Large intestine (tissue), 3 donors: ENCODE measurements around the gene TOLLIP. TPM values are rescaled to one million over a fixed set of nuclear protein-coding genes. Genes with fewer than 3 reads are reported as not detected.

Experiments used
- DNase-seq, 2 donors: peaks; one replicate each; pipeline versions ENCODE4 v3.0.0 to v3.0.0-alpha.2; 2013
- H3K27ac ChIP-seq: one replicate; pipeline ENCODE4 v1.5.1; 2013; ENCODE audit warnings: low read length
- H3K27me3 ChIP-seq: 2 replicates; pipeline ENCODE4 v1.6.1; 2013; ENCODE audit warnings: low read length; ENCODE audit not compliant: control insufficient read depth, insufficient read depth
- H3K36me3 ChIP-seq: 2 replicates; pipeline ENCODE4 v1.6.1; 2013; ENCODE audit warnings: low read length; ENCODE audit not compliant: control insufficient read depth, insufficient read depth
- H3K4me1 ChIP-seq: one replicate; pipeline ENCODE4 v1.6.1; 2013; ENCODE audit warnings: low read length; ENCODE audit not compliant: control insufficient read depth, insufficient read depth
- H3K4me3 ChIP-seq: one replicate; pipeline ENCODE4 v1.5.1; 2013; ENCODE audit warnings: low read length
- H3K9me3 ChIP-seq: one replicate; pipeline ENCODE4 v1.6.1; 2013; ENCODE audit warnings: mild to moderate bottlenecking, low read depth, low read length, moderate library complexity; ENCODE audit not compliant: control insufficient read depth
- WGBS: methylation state at CpG from one replicate; pipeline ENCODE4 v1.1.5; 2013; ENCODE audit warnings: low lambda C conversion rate; ENCODE audit not compliant: insufficient coverage; 5-methylcytosine and 5-hydroxymethylcytosine counted together
- polyA plus RNA-seq: library from polyadenylated mRNA; unstranded; fragments of 120-200 nt; gene quantifications from one replicate; pipeline ENCODE4 v1.2.1, GENCODE V29; 2013

Gene TOLLIP
- polyA plus RNA-seq, 1 donor, result 48.3 TPM

DNA sequence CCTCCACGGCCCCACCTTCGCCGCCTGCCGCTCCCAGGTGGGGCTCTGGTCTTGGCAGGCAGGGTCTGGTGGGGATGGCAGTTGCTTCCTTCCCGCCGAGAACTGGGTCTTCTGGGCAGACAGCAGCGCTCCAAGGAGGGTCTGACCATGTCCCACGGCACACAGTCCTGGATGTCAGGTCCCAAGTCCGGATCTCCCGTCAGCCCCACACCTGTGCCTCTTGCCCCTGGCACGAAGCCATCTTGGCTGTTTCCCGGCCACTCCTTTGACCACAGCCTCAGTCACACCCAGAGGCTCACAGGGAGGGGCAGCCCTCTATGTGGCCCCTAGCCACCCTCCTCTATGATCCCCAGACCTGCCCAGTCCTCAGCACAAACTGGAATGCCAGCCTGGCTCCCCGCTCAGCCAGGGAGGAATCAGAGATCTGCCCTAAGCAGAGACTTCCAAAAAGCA is 72.3 kb downstream of the TOLLIP start:
- no peak for DNase-seq

DNA sequence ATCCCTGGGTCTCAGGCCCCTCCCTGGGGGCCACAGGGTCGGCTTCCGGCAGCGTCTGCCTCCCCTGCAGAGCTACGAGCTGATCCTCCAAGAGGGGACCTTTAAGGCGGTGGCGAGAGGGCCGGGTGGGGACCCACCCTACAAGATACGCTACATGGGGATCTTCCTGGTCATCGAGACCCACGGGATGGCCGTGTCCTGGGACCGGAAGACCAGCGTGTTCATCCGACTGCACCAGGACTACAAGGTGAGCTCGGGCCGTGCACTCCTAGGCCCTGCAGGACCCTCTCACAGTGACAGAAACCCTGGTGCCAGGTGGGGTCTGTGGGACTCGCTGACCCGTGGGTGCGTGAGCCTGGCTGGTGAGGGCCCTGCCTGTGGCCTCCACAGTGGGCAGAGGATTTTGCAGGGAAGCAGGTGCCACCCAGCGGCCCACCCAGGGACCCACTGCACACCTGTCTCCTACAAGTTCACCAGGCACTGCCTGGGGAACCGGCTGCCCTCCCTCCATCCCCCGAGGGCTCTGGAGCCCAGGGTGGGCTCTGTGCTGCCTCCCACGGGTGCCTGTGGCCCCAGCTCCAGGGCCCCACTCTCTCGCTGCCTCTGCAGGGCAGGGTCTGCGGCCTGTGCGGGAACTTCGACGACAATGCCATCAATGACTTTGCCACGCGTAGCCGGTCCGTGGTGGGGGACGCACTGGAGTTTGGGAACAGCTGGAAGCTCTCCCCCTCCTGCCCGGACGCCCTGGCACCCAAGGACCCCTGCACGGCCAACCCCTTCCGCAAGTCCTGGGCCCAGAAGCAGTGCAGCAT is 72.9 kb downstream of the TOLLIP start:
- H3K4me3 ChIP-seq, result no peak overlapping the region
- DNase-seq, result no peak
- no peaks in the 10 kb centered on the region for H3K27me3 ChIP-seq
- H3K36me3 ChIP-seq, result no peaks in the 10 kb centered on the region
- H3K27ac ChIP-seq, result no peak overlapping the region
- no peaks in the 10 kb centered on the region for H3K4me1 ChIP-seq
- peaks cover 17% of the 10 kb centered on the region for H3K9me3 ChIP-seq
- WGBS, result no CpG with 5 or more reads among the region's 37 CpGs

More for the DNA sequence above, 72.3 kb downstream of the TOLLIP start:
- Histone ChIP-seq H3K36me3 (no peaks in the 10 kb centered on the region), H3K27ac (no peak overlapping the region), H3K27me3 (no peaks in the 10 kb centered on the region), H3K4me1 (no peaks in the 10 kb centered on the region), H3K9me3 (peaks cover 24% of the 10 kb centered on the region), H3K4me3 (no peak overlapping the region)
- no CpG with 5 or more reads among the region's 13 CpGs for WGBS

DNA sequence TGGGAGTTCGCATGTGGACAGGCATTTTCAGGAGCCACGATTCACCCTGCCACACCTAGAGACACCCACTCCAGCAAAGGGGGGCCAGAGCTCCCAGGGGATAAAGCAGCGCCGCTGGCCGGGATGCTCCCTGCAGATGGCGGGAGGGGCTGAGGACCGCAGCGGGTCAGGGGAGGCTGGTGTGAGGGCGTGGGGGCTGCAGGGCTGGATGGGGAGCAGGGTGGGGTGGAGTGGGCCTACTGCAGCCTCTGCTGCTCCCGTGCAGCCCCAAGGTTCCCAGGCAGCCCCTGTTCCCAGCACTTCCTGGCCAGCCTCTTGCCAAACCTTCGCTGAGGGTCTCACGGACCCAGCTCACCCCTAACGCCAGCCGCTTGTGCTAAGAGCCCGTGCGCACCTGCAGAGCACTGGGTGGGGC is 73.5 kb downstream of the TOLLIP start:
- Histone ChIP-seq H3K9me3 (peaks cover 11% of the 10 kb centered on the region), H3K4me3 (no peak overlapping the region), H3K4me1 (no peaks in the 10 kb centered on the region), H3K27me3 (no peaks in the 10 kb centered on the region), H3K36me3 (no peaks in the 10 kb centered on the region), H3K27ac (no peak overlapping the region)
- DNase-seq, result no peak
- no CpG with 5 or more reads among the region's 16 CpGs for WGBS

DNA sequence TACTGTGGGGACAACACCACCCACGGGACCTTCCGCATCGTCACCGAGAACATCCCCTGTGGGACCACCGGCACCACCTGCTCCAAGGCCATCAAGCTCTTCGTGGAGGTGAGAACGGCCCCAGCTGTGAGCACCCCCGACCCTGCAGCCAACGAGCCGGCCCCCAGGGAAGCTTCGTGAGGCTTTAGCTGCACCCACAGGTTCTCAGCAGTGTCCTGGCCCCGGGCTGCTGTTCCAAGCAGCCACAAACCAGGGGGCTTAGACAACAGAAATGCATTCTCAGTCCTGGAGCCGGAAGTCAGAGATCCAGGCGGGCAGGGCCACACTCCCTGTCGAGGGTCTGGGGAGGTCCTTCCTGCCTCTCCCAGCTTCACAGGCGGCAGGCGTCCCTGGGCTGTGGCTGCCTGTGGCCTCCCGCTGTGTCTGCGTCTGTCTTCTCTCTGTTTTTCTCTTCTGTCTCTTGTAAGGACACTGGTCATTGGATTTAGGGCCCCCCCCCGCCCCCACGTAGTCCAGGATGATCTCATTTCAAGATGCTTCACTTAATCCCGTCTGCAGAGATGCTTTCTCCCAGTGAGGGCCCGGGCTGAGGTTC is 74.0 kb downstream of the TOLLIP start:
- Histone ChIP-seq H3K4me3 (no peak overlapping the region), H3K36me3 (no peaks in the 10 kb centered on the region), H3K27me3 (no peaks in the 10 kb centered on the region), H3K4me1 (no peaks in the 10 kb centered on the region), H3K9me3 (peaks cover 6% of the 10 kb centered on the region), H3K27ac (no peak overlapping the region)
- no CpG with 5 or more reads among the region's 23 CpGs for WGBS
- no peak for DNase-seq

DNA sequence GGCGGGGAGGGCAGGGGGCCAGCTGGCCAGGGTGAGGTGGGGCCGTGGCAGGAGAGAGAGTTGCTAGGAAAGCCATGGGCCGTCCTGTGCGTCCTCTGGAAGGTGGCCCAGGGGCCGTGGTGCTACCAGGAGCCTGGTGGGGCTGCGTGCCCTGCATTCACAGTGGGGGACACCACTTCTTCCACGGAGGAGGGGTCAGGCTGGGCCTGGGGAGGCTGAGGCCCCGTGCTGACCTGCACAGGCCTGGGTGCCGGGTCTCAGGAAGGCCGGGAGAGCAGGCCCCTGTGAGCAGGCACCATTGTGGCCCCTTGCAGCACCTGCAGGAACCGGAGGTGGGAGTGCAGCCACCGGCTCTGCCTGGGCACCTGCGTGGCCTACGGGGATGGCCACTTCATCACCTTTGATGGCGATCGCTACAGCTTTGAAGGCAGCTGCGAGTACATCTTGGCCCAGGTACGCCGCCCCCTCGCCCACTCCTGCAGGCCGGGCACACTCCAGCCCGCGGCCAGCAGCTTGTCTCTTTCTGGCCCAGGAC is 74.6 kb downstream of the TOLLIP start:
- DNase-seq, result no peak
- no peaks in the 10 kb centered on the region for H3K4me1 ChIP-seq

DNA sequence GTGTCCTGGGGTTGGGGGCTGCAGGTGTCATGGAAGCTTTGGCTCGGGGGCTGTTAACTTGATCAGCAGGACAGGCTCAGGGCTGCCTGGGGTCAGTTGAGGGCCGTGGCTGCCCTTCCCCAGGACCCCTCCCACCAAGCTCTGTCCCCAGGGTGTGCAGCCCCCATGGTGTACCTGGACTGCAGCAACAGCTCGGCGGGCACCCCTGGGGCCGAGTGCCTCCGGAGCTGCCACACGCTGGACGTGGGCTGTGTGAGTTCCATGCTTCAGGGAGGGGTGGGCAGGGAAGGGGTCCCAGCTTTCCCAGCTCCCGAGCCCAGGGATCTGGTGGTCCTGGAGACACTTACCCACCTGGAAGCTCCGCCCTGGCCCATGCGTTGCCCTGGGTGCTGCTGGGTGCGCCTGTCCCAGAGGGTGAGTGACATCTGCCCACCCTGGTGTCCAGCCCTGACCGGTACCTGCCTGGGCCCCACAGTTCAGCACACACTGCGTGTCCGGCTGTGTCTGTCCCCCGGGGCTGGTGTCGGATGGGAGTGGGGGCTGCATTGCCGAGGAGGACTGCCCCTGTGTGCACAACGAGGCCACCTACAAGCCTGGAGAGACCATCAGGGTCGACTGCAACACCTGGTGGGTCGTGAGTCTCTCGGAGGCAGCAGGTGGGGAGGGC is 75.2 kb downstream of the TOLLIP start:
- Histone ChIP-seq H3K4me3 (no peak overlapping the region), H3K27ac (no peak overlapping the region), H3K36me3 (no peaks in the 10 kb centered on the region), H3K9me3 (peaks cover 2% of the 10 kb centered on the region), H3K4me1 (no peaks in the 10 kb centered on the region), H3K27me3 (no peaks in the 10 kb centered on the region)
- DNase-seq, result no peak
- no CpG with 5 or more reads among the region's 22 CpGs for WGBS

More for the DNA sequence above, 74.6 kb downstream of the TOLLIP start:
- no peaks in the 10 kb centered on the region for H3K36me3 ChIP-seq
- H3K9me3 ChIP-seq, result peaks cover 5% of the 10 kb centered on the region
- WGBS, result no CpG with 5 or more reads among the region's 23 CpGs
- H3K27ac ChIP-seq, result no peak overlapping the region
- H3K27me3 ChIP-seq, result no peaks in the 10 kb centered on the region
- no peak overlapping the region for H3K4me3 ChIP-seq

DNA sequence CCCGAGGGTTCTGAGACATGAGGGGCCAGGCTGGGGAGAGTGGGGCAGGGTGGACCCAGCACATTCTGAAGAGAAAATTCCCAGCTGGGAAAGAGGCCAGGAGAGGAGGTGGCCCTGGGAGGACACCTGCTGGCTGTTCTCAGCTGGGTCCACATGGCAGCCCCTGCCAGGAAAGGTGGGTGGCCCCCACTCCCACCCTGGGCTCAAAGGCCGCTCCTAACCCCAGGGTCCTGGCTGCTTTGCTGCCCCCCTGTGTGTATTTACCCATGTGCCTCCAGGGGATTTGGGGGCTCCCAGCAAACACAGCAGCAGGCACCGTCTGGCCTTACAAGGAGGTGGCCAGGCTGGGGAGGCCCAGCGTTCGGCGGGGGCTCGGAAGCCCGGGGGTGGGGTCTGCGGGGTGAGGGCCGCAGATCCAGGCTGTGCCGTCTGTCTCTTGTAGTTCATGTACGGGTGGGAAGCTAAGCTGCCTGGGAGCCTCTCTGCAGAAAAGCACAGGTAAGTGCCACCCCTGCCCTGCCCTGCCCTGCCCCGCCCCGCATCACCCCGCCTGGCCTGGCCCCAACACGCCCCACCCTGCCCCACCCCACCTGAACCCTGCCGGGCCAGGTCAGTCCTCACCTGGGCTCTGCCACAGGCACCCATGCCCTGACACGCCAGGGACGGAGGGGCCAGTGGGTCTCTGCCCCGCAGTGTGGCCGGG is 75.9 kb downstream of the TOLLIP start:
- no CpG with 5 or more reads among the region's 21 CpGs for WGBS
- H3K36me3 ChIP-seq, result no peaks in the 10 kb centered on the region
- H3K4me3 ChIP-seq, result no peak overlapping the region
- no peak for DNase-seq
- no peaks in the 10 kb centered on the region for H3K27me3 ChIP-seq
- no peak overlapping the region for H3K27ac ChIP-seq
- H3K9me3 ChIP-seq, result no peaks in the 10 kb centered on the region
- no peaks in the 10 kb centered on the region for H3K4me1 ChIP-seq

DNA sequence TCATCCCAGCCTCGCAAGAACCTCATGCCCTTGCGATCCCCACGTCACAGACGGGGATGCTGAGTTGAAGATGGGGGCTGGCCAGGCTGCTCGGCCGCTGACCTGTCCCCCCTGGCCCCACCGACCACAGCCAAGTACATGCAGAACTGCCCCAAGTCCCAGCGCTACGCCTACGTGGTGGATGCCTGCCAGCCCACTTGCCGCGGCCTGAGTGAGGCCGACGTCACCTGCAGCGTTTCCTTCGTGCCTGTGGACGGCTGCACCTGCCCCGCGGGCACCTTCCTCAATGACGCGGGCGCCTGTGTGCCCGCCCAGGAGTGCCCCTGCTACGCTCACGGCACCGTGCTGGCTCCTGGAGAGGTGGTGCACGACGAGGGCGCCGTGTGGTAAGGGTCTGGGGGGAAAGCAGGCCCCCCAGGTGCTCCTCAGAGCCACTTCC is 76.5 kb downstream of the TOLLIP start:
- no peaks in the 10 kb centered on the region for H3K9me3 ChIP-seq
- no peak for DNase-seq
- no peaks in the 10 kb centered on the region for H3K36me3 ChIP-seq
- no peaks in the 10 kb centered on the region for H3K4me1 ChIP-seq
- H3K4me3 ChIP-seq, result no peak overlapping the region
- WGBS, result no CpG with 5 or more reads among the region's 30 CpGs
- no peaks in the 10 kb centered on the region for H3K27me3 ChIP-seq
- no peak overlapping the region for H3K27ac ChIP-seq

DNA sequence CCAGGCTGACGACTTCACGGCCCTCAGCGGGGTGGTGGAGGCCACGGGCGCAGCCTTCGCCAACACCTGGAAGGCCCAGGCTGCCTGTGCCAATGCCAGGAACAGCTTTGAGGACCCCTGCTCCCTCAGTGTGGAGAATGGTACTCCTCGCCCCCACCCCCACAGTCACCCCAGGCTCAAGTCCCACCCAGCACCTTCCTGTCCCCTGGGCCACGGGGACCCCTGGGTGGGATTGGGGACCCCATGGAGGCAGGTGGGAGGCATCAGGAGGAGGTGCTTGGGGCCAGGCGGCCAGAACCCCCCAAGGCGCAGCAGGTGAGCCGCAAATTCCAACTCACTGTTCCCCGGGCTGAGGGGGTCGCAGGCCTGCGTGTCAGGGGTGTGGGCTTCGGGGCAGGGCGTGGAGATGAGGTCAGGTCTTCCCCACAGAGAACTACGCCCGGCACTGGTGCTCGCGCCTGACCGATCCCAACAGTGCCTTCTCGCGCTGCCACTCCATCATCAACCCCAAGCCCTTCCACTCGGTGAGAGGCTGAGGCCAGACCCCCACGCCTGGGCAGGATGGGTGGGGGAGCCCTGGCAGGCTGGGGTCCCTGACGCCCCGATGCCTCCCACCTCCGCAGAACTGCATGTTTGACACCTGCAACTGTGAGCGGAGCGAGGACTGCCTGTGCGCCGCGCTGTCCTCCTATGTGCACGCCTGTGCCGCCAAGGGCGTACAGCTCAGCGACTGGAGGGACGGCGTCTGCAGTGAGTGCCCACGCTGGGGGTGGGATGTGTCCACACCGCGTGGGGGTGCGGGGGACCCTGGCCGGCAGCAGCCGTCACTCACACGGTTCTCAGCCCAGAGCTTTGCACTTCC is 77.2 kb downstream of the TOLLIP start:
- no peaks in the 10 kb centered on the region for H3K9me3 ChIP-seq
- no CpG with 5 or more reads among the region's 46 CpGs for WGBS
- DNase-seq, result no peak
- no peaks in the 10 kb centered on the region for H3K36me3 ChIP-seq
- H3K27ac ChIP-seq, result no peak overlapping the region
- no peak overlapping the region for H3K4me3 ChIP-seq
- no peaks in the 10 kb centered on the region for H3K4me1 ChIP-seq
- no peaks in the 10 kb centered on the region for H3K27me3 ChIP-seq
